ENCODE data around the gene RGS11.
"Not testable (repeated sequence)": the region's sequence is repeated elsewhere in the genome, so short reads cannot be mapped to it uniquely, and the experiment has no call there.

RGS11 gene

GRCh38 chr16:234468-235305 is 41.1 kb downstream of the RGS11 start, which contains the start of gene FAM234A:
Gene FAM234A, plus strand, starts transcription at chr16:234821. Its CDS starts 19,593 bp downstream, at chr16:254414.
- peak; percentile 93 for DNase-seq (ENCODE audit: low read depth in 1 of 2, low spot score in 1 of 2)

GRCh38 chr16:230949-231348 is 44.8 kb downstream of the RGS11 start:
- DNase-seq (ENCODE audit: low read depth in 1 of 2, low spot score in 1 of 2) = no peak

GRCh38 chr16:230351-230750 is 45.4 kb downstream of the RGS11 start:
- DNase-seq (ENCODE audit: low read depth in 1 of 2, low spot score in 1 of 2) = not testable (repeated sequence)

- DNase-seq (ENCODE audit: low read depth in 1 of 2, low spot score in 1 of 2) = no peak
Measured at GRCh38 chr16:229731-230281, 45.9 kb downstream of the RGS11 start.

- DNase-seq (ENCODE audit: low read depth in 1 of 2, low spot score in 1 of 2) = peak; percentile 71 to 79
Measured at GRCh38 chr16:228852-229730, 46.7 kb downstream of the RGS11 start, which contains the start of gene LUC7L. Gene LUC7L, minus strand, starts transcription at chr16:229449. Its CDS starts 110 bp downstream, at chr16:229339.

- DNase-seq (ENCODE audit: low read depth in 1 of 2, low spot score in 1 of 2) = no peak
Measured at GRCh38 chr16:228151-228851, 47.4 kb downstream of the RGS11 start.

- DNase-seq (ENCODE audit: low read depth in 1 of 2, low spot score in 1 of 2) = no peak
Measured at GRCh38 chr16:220021-220420, 55.7 kb downstream of the RGS11 start.
